OCI-M2 (cell line): Measurements from ENCODE around the gene PTPRN2.
"Not testable (repeated sequence)": the region's sequence is repeated elsewhere in the genome, so short reads cannot be mapped to it uniquely, and the experiment has no call there.

Source experiments
- DNase-seq: peaks from one replicate; lab custom pipeline; 2025; ENCODE audit not compliant: unreplicated experiment; lab: John Stamatoyannopoulos, UW

The PTPRN2 gene

DNA sequence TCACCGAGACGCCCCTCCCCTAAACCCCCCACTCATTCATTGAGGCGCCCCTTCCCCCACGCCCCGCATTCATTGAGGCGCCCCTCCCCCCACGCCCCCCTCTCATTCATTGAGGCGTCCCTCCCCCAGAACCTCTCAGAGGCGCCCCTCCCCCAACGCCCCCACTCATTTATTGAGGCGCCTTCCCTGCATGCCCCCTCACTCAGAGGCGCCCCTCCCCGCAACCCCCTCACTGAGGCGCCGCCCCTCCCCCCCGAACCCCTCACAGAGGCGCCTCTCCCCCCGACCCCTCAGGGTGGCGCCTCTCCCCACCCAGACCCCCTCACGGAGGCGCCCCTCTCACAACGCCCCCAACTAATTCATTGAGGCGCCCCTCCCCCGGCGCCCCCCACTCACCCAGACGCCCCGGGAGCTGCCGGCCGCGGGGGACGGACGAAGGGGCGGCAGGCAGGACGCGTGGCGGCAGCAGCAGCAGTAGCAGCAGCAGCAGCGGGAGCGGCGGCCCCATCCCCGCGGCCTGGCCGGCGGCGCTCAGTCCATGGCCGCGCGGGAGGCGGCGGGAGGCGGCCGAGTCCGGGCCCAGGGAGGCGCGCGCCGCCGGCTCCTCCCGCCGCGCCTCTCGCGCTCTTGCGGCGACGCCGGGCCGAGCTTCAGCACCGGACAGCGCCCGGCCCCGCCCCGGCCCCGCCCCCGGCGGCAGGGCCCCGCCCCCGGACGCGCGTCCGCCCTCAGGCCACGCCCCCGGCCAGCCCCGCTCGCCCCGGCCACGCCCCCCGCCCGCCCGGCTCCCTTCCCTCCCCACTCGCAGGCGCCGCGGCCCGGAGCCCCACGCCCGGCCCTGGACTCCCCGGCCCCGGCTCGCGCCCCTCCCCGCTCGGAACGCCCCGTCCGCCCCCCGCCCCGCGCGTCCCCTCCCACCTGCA lies at the start of gene PTPRN2:
Gene PTPRN2, minus strand, starts transcription at position 662 of the 923 bp plus-strand sequence.
- DNase-seq = no peak

DNA sequence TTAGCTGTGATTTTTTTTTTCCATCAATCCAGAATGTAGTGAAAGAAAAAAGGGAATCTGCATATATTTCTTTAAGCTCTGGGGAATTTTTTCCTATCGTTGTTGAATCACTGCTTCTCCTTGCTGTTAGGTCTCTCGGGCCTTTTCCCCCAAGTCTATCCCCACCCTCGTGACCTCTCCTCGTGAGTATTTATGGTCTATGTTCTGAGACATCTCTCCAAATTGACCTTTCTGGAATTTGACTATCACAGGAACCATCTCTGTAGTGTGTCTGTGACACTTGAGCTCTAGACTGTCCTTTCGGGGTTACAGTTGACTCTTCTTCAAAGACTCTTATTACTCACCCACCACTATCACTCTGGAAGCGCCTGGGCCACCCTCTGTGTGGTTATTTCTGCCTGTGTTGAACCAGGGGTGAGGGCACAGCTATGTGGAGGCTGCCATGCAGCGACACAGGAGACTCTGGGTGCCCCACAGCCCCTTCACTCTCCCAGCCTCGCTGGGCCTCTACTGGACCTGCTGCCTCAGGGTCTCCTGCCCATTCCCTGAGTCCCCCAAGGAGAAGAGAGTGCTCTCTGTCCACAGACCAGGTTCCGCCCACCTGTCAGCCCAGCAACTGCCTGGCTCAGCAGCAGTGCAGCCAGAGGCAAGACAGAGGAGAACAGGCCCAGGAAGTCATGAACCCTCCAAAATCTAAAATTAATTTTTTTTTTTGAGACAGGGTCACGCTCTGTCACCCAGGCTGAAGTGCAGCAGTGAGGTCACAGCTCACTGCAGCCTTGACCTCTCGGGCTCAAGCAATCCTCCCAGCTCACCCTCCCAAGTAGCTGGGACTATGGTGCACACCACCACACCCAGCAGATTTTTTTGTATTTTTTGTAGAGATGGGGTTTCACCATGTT lies 45.7 kb upstream of the PTPRN2 start:
- DNase-seq = no peak

GRCh38 chr7:158631574-158632195 lies 44.1 kb upstream of the PTPRN2 start:
- no peak for DNase-seq

DNA sequence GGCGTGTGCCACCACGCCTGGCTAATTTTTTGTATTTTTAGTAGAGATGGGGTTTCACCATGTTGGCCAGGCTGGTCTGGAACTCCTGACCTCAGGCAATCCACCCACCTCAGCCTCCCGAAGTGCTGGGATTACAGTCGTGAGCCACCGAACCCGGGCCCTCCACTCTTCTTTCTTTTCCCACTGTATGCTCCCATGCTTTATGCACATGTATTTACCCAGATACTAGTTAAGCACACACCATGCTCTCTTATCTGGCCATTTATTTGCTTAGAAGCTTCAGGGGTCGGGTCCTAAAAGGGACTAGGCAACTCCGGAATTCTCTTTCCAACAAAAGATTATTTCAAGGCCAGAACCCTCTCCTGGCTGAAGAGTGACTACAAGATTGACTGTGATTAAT lies 38.7 kb upstream of the PTPRN2 start:
- DNase-seq = not testable (repeated sequence)

DNA sequence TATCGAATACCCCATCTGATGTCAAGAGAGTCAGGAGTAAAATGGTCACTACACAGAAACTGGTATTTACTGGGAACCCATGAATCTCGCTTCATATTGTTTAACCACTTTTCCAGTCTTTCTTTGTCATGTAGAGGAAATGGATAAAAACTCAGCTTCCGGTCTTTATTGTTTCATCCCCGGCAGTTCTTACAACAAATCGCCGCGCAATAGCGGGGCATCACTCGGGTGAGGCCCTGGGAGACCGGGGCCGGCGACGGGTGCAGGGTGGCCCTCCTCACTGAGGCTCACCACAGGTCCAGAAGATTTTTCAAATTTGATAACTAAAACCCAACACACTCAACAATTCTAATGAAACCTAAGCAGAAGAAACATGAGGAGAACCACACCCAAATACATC lies 35.6 kb upstream of the PTPRN2 start:
- DNase-seq = no peak

DNA sequence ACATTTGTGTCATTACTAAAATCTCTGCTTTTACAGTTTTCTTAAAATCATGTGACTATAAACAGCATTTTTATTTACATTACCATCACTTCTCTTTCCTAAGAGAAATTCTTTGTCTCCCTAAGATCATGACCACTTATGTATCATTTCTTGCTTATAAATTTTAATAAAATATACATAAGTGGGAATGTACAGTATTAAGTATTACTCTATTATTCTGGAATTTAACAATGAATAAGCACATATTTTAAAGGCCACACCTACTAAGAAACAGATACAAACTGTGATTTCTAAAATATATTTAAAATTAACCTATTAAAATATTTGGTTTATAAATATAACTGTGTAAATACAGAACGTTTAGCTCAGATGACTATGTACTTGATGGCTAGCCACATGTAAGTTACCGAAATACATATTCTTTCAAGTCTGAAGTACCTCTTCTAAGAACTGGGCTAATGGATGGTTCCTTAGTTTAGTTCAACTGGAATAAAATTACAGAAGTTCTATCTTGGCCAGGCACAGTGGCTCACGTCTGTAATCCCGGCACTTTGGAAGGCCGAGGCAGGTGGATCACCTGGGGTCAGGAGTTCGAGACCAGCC lies 33.3 kb upstream of the PTPRN2 start:
- DNase-seq = no peak

- DNase-seq = no peak
Observed at GRCh38 chr7:158620418-158620817, 32.8 kb upstream of the PTPRN2 start.

GRCh38 chr7:158618745-158619140 lies 31.1 kb upstream of the PTPRN2 start:
- DNase-seq = no peak

- no peak for DNase-seq
Observed at GRCh38 chr7:158617737-158618128, 30.1 kb upstream of the PTPRN2 start.

DNA sequence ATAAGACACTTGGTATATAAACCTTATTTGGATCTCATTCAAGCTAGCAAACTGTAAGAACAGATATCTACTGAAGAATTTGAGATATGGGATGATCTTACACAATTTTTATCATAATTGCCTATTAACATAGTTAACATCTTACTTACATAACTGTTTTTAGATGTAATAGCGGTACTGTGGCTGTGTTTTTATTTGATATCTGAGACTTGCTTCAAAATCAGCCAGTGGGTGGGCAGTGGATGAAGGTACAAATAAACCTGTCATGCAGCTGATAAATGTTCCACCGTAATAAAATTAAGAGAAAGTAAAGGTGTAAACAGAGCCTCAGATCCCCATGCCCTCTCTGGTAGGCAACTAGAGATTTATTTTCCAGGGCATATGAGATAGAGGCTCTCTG lies 28.4 kb upstream of the PTPRN2 start:
- DNase-seq = no peak

DNA sequence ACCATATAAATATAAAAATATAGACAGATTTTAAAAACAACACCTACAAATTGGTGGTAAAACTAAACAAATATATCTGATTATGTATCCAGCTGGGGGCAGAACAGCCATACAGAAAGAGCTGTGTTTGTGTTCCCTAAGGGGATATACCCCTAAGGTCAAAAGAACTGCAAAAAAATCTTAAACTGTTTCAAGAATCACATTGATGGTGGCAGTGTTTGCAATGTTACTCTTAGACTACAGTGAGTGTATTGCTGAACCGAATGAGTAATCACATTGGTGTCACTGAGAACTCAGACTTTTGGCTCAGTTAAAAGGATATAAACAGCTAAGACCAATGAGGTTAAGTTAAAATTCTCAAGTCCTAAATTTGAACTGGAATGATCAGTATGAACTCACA lies 27.1 kb upstream of the PTPRN2 start:
- DNase-seq = no peak

DNA sequence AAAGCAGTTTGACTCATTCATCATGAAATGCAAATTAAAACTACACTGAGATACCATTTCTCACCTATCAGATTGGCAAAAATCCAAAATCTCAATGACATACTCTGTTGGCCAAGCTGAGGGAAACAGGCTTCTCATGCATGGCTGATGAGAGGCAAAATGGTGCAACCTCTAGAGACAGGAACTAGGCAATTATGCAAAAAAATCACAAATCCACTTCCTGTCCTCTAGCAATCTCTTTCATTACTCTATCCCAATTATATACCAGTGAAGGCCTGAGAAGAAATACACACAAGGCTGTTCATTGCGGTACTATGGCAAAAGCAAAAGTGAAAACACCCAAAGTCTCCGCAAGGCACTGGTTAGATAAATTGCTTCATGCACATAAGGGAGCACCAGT lies 25.9 kb upstream of the PTPRN2 start:
- no peak for DNase-seq

DNA sequence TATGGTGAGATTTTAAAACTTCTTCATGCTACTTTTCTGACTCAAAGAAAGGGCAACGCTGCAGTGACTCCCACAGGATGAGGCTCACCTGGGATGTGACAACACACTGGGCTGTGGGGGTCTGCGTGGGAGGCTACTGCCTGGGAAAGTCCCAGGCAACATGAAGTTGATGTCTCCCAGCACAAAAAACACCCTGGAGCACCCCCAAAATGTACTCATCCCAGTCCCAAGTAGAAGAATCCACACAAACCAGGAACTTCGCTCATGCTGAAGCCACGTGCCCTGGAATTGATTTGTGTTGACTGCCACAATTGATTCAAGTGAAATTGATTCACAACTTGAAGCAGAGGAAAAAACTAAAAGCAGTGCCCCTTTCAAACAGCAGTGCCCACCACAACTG lies 24.9 kb upstream of the PTPRN2 start:
- no peak for DNase-seq

DNA sequence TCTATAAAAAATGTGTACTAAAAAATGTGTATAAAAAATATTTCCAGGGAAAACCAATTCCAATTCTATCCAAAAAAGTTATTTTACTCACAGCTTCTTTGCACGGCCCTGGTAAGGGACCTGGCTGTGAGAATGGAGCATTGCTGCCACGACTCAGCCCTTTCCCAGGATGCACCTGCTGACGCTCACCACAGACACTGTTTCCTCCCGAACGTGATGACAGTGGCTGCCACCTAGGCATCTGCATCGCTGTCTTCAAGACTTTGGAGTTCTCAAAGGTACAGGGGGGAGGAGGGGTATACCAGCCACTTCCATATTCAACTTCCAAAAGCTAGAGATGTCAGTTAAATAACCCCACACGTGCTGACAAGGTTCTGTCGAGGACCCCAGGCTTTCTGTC lies 23.9 kb upstream of the PTPRN2 start:
- no peak for DNase-seq

- DNase-seq = no peak
Observed at GRCh38 chr7:158609313-158609974, 21.8 kb upstream of the PTPRN2 start.

- no peak for DNase-seq
Observed at GRCh38 chr7:158607563-158607962, 19.9 kb upstream of the PTPRN2 start.

- DNase-seq = no peak
Observed at GRCh38 chr7:158606671-158607424, 19.2 kb upstream of the PTPRN2 start.

DNA sequence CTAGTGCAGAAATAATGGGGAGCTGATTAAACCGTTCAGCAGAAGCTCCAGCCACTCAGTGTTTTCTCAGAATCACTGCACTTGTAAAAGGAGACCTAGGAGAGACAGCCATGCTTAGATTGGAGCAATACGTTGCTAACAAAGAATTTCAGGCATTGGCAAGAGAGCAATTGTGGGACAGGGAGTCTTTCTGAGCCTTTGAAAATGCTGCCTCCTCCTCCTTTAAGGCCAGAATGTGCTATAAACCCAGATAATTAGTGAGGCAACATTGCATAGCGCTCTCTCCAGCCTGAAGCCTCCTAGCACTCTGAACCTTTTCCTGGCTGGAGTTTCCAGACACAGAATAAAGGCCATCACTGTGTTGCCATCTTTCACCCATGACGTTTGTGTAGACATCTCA lies 18.5 kb upstream of the PTPRN2 start:
- DNase-seq = no peak

GRCh38 chr7:158603773-158604755 lies 16.4 kb upstream of the PTPRN2 start:
- DNase-seq = no peak
